ENCODE results near the gene TRMT1.

The TRMT1 gene

DNA sequence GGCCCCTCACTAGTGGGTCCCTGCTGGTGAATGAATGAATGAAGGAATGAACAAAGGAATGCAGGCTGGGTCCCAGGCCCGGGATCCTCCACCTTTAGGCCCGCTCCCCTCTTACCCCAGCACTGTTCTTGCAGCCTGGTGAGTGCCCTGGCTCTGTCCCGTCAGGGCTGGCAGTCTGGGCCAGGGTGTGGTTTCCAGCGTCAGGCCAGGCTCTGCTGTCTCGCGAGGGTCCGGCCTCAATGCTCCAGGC lies 14.2 kb downstream of the TRMT1 start:
- no peak for DNase-seq (ENCODE audit: low spot score)

DNA sequence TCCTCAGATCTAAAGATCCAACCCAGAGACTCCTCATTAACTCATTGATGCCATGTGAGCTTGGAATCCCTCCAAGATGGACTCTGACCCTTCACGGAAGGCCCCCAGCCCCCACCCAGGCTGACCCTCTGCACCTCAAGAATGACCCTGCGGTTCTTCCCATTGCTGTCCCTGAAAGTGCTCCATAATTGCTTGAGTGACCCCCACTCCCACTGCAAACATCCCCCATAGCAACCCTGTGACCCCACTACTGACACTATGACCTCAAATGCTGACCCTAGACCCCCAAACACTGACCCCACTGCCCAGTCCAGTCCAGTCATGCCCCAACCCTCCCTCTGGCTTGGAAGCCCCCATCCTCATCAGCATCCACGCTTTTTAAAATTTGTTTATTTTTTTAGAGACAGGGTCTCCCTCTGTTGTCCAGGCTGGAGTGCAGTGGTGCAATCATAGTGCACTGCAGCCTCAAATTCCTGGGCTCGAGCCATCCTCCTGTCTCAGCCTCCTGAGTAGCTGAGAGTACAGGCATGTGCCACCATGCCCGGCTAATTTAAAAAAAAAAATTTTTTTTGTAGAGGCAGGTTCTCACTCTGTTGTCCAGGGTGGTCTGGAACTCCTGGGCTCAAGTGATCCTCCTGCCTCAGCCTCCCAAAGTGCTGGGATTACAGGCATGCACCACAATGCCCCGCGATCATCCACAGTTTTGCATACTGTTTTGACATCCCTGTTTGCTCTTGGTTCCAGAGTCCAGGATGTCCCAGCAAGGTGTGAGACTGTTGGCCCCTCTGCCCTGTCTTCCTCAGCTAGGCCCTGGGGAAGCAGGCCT lies 14.7 kb downstream of the TRMT1 start:
- DNase-seq (ENCODE audit: low spot score): no peak

- DNase-seq (ENCODE audit: low spot score): no peak
Measured at GRCh38 chr19:13100841-13101589, 15.5 kb downstream of the TRMT1 start.

- no peak for DNase-seq (ENCODE audit: low spot score)
Measured at GRCh38 chr19:13100031-13100588, 16.4 kb downstream of the TRMT1 start.

DNA sequence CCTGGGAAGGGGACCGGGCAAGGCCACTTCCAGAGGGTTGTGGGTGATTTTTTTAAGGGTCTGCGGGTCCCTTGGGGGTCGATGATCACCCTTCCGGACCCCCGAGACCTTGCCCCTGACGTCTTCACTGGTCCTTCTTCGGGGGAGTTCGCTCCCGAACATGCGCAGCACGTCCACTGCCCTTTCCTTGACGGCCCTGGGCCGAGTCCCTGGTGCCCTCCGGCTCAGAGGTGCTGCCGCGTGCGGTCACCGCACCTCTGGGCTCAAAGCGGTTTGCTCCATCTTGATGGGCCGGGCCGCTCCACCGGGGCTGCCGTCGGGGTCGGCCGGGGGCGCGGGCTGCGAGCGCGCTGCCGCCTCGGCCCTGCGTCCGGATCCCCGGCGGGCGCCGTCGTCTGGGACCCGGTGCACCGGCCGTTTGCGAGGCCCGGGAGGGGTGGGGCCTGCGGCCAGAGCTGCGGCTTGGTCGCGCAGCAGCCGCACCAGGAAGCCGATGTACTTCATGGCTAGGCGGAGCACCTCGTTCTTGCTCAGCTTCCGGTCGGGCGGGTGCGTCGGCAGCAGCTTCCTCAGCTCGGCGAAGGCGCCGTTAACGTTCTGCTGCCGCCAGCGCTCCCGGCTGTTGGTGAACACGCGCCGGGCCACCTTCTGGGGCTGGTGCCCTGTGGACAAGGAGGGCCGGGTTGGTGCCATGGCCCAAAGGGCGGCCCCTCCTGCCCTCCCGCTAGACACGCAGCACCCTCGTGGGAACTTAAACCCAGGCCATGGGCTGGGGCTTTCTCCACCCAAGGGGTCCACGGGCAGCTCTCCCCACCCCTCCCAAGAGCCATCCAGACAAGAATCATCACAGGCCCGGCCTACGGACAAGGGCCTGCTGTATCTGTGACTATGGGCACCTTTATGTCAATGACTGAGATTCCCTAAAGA lies 17.2 kb downstream of the TRMT1 start:
- DNase-seq (ENCODE audit: low spot score): peak; percentile 65

DNA sequence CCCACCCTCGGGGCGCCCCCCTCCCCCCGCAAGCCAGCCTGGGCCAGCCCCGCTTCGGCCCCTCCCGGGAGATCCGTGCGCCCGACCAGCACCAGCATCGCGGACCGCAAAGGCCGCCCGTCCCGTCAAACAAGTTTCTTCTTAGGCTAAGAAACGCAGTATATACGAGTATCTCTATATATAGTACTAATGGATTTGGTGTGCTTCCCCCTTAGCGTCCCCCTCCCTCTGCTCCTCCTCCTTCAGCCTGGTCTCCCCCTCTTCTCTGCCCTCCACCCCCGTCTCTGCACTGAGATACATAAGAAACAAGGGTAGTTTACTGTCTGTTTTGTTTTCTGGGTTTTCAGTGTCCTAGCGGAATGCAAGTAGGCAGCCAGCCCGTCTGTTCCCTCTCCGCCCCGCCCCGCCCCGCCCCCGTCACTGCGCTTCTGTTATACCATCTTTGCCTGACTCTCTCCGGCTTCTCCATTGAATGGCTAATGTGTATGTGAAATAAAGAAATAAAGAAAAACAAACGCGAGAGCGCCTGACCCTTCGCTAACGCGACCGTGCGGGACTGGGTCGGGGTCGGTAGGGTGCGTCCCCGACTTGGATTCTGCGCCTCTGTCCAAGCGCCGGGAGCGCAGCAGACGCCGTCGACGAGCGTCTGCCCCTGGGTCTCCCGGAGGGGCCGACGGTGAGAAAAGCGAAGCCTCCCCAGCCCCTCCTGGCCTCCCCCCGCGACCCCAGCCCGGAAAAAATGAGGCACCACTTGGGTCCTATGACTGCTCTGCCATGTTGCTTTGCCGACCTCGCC lies 18.1 kb downstream of the TRMT1 start:
- peak; percentile 44 for DNase-seq (ENCODE audit: low spot score)

DNA sequence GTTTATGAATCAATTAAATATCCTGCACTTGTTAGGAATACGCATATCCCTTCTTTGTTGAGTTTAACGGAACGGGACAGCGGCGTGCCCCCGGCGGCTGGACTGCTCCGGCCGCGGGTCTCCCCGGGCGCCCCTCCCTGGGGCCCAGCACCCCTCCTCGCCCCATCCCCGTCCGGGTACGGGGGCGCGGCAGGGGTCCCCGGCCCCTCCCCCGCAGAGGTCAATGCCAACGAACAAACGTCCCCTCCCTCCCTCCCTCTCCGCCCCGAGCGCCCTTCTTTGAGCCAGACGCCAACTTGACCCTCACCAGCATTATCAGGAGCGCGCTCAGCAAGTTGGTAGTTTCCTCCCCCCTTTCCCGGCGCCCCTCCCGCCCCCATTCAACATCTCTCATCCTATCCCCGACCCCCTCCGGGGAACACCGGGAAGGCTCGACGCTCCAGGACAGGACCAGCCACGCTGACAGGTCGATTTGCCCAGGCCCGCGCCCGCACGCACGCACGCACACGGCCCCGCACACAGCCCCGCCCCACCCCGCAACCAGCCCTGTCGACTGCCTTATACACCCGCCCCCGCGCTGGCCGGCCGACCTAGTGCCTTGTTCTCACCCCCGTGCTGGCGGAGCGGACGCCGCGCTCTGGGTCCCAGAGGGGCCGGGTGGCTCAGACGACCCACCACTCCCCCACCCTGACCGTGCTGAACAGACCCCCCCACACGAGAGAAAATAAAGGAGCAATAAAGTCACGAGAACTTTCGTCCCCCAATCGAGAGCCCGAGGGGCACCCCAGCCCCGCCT lies 18.9 kb downstream of the TRMT1 start:
- DNase-seq (ENCODE audit: low spot score): no peak

DNA sequence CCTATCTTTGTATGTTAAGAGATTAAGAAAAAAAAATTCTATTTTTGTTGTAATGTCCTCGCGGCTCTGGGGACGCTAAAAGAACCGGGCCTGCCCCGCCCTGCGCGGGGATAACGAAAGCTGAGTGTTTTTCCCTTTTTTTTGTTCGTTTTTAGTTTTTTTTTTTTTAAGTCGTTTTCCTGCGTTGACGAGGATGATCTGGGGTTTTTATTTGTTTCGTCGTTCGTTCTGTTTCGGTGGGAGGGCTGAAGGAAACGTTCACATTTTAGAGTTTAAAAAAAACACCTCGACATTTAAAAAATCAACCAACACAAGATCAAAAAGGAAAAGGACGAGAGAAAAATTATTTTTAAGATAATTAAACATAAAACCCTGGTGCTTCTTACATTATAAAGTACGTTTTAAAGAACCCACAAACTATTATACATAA lies 19.5 kb downstream of the TRMT1 start:
- no peak for DNase-seq (ENCODE audit: low spot score)

- no peak for DNase-seq (ENCODE audit: low spot score)
Measured at GRCh38 chr19:13095934-13096927, 20.3 kb downstream of the TRMT1 start.

- DNase-seq (ENCODE audit: low spot score): no peak
Measured at GRCh38 chr19:13095393-13095784, 21.2 kb downstream of the TRMT1 start.

DNA sequence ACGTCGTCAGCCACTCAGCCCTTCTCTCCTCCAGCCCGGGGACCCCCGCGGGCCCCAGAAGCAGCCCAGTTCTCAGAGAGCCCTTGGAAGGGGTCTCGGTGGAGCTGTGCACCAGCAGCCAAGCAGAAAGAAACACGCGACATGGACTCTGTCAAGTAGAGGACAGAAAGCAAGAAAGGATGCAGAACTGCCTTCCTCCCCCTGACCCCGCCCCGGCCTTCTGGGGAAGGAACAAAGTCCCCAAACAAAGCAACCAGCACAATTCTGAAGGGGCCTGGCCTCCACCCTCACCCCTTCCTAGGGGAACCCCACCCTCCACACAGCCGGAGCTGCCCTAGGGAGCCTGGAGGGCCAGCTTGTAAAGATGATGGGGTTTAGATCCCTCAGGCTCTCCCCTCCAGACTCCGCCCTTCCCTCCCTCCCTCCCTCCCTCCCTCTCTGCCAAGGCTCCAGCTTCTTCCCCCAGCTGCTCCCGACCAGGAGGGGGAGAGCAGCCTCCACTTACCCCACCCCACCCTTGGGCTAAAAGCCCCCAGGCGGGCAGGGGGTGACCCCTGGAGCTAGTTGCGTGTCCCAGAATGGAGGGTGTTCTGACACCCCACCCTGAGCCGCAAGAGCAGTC lies 21.7 kb downstream of the TRMT1 start:
- DNase-seq (ENCODE audit: low spot score): no peak

GRCh38 chr19:13094106-13094504 lies 22.4 kb downstream of the TRMT1 start:
- no peak for DNase-seq (ENCODE audit: low spot score)

- peak; percentile 76 for DNase-seq (ENCODE audit: low spot score)
Measured at GRCh38 chr19:13093407-13094105, 23.0 kb downstream of the TRMT1 start.

DNA sequence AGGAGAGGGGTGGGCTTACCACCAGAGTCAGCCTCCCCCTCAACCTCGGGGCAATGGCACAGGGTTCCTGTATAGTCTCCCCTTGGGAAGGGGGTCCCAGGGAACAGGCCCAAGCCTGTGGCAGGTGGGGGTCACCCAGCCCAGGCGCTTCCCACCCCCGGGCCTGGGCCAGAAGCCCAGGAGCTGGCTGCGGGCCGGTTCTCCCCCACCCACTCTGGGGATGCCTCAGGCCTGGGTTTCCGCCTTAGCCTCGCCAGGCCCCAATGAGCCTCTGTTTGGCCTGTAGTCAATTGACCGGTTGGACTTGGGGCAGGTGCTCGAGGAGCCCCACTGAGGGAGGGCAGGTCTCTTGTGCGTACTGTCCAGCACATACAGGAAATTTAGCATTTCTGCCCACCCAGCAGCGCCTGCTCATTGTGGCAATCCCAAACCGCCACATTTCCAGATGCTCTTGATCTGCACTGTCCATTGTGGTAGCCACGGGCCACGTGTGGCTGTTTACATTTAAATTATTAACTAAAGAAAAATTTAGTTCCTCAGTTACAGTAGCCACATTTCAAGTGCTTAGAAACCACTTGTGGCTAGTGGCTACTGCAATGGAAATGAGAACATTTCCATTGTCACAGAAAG lies 23.8 kb downstream of the TRMT1 start:
- DNase-seq (ENCODE audit: low spot score): peak; percentile 72

- no peak for DNase-seq (ENCODE audit: low spot score)
Measured at GRCh38 chr19:13092158-13092543, 24.4 kb downstream of the TRMT1 start.

DNA sequence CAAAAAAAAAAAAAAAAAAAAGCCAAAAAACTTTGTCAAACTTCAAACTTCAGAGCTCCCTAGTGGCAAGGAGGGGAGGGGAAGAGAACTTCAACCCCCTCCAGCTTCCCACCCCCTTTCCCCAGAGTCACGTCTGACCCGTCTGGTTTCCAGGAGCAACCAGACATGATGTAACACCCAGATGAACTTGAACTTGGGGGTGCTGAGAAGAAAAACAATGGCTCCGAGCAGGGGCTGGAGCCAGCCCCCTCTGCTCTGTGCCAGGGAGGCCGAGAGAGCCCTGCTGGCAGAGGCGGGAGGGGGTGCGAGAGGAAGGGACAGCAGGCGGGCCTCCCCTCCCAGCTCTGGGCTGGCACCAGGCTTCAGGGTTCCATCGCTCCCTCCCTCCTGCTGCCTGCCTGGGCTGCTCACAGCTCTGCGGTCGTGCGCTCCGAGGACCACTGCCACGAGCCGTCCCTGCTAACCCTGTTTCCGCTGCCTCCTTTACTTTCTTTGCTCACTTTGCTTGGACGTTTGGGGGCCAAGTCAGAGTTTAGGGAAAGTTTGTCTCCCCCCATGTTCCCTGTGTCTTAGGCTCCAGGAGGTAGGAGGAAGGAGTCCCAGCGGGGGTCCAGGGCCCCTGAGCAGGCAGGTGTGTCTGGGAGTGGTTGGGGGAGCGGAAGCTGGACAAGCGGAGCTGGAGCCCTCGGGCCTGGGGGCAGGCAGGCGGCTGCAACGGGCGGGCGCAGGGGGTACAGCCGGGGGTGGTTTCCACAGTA lies 25.0 kb downstream of the TRMT1 start:
- no peak for DNase-seq (ENCODE audit: low spot score)
